T47D (cell line): ENCODE data around the gene CFAP298.
A peak's percentile ranks its signal among the peaks of the same experiment; 100 is the strongest.
"Not testable (repeated sequence)": the region's sequence is repeated elsewhere in the genome, so short reads cannot be mapped to it uniquely, and the experiment has no call there.

ENCODE experiments used
- DNase-seq, 2 experiments: peaks; one replicate each; pipeline versions ENCODE4 v3.0.0 to v3.0.0-alpha.2; 2011 to 2012; ENCODE audit warnings: low read depth in 1 of 2, low spot score in 1 of 2
- JUND ChIP-seq: IDR thresholded peaks from 2 replicates; pipeline ENCODE4 v1.6.1; 2012; ENCODE audit warnings: low read depth
- in situ Hi-C: cut with HindIII; loops from 2 replicates; pipeline ENCODE4 v1.10.0; 2016; ENCODE audit warnings: low sequenced_read_pairs, low pct_unique_long_range_greater_than_20kb

The CFAP298 gene

DNA sequence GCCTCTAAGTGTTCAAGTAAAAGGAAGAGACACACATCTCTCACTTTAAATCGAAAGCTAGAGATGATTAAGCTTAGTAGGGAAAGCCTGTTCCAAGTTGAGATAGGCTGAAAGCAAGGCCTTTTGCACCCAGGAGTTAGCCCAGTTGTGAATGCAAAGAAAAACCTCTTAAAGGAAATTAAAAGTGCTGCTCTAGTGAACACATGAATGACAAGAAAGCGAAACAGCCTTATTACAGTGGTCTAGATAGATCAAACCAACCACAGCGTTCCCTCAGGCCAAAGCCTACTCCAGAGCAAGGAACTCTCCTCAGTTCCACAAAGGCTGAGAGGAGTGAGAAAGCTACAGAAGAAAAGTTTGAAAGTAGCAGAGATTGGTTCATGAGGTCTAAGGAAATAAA is 41.7 kb downstream of the CFAP298 start:
- in situ Hi-C loops: no loop called here
- no peak for TF ChIP-seq JUND
- no peak for DNase-seq

DNA sequence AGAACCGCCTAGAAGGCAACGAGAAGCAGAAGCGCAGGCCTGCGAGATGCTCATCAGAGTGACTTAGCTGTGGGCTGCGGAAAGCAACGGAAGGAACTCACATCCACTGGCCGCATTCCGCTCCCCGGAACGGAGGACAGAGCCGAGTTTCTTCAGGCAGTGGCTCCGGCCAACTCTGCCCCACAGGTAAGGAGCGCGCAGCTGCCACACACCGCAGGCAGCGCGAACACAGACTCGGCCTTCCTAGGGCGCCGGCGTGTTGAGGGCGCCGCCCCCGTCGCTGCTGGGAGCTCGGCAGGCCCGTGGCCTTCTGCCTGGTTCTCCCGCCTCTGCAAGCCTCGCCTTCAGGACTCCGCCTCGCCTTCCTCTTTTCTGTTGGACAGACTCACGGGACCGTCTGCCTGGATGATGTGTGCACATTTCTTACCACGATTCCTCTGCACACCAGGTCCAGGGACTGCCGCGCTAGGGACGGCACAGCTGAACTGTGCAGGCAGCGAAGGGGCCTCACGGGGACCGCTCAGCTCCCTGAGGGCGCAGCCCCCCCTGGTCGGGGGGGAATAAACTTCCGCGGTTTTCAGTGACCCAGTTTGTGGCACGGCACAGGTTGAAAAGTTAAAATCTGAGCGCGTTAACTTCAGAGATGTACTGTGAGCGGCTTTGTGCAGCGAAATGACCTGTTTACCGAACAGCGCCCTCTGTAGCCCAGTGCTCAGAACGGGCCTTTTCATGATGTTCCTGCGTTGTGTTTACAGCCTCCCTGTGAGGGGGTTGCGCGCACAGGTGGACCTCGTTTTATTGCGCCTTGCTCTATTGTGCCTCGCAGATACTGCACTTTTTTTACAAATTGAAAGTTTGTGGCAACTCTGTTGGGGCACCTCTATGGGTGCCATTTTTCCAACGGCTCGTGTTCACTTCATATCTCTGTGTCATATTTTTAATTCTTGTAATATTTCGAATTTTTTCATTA is 42.6 kb downstream of the CFAP298 start:
- in situ Hi-C loops: no loop called here
- DNase-seq: peak; percentile 60 to 85

DNA sequence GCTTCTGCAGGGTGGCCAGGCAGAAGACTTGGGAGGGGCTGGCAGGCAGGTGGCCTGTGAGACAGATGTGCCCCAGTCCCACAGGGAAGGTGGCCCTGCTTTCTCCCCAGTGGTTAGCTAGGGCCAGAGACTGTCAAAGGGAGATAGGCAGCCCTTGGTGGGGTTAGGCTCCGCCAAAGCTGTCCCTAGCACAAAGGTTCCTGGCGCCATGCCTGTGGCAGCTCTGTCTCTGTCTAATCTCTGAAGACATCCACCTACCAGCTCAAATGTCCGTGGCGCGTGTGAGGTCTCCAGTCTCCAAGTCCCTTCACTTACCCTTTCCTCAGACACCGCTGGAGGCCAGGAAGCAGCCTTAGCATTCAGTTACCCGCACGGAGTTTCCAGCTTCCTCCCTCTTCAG is 44.6 kb downstream of the CFAP298 start:
- no peak for DNase-seq
- in situ Hi-C loops: no loop called here
- no peak for TF ChIP-seq JUND

More for the DNA sequence above, 42.6 kb downstream of the CFAP298 start:
- no peak for TF ChIP-seq JUND

DNA sequence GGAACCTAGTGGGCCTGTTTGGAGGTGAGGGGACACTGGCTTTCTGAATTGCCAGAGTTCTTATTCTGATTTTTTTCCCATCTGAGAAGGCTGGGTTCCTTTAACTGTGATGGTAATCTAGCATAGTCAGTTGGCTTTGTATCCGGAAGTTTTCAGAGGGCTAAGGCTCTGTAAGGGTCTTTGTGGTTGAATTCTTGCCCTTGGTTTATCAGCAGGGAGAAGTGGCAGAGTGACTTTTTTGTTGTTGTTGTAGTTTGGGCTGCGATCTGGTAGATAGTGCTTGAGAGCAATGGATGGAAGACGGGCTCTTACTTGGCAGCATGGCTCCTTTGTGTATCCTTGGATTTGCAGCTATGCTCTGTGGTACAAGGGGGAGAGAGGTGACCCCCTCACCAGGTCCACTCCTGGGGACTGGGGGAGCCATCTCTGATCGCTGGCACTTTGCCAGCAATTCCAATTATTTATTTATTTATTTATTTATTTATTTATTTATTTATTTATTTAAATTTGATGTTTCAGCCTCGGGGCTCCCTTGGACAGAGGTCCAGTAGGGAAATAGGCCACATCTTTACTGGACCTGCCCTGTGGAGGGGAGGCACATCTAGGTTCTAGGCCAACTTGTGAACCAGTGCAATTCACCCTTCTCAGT is 45.3 kb downstream of the CFAP298 start:
- DNase-seq: no peak

DNA sequence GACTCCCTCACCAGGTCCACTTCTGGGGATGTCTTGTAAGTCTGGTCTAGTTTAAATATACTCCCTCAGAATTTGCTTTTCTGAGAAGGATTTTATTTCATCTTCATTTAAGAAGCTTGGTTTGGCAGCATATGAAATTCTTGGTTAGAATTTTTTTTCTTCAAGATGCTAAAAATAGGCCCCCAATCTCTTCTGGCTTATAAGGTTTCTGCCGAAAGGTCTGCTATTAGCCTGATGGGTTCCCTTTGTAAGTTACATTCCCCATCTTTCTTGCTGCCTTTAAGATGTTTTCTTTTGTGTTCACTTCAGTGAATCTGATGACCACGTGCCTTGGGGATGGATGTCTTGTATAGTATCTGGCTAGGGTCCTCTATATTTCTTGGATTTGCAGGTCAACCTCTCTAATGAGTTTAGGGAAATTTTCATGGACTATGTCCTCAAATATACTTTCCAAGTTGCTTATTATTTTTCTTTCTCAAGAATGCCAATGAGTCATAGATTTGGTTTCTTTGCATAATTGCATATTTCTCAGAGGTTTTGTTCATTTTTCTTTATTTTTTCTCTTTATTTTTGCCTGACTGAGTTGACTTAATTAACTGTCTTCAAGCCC is 46.2 kb downstream of the CFAP298 start:
- in situ Hi-C loops: no loop called here
- TF ChIP-seq JUND: no peak
- DNase-seq: no peak

More for the DNA sequence above, 45.3 kb downstream of the CFAP298 start:
- no peak for TF ChIP-seq JUND
- in situ Hi-C loops: no loop called here

DNA sequence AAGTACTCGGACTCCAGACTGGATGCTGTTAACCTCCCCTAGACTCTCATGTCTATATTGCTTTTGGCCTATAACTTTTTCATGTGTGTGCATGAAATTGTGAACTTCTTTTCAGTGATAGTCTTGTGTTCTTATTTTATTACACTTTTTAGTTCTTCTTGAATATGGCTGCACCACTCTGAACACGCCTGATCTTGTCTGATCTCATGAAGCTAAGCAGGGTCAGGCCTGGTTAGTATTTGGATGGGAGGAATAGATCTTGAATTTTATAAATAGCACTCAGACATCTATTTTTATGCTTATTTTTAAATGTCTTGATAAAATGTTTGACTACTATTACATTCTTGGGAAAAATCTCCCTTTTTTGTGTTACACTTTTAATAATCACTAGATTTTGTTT is 49.3 kb downstream of the CFAP298 start:
- no peak for DNase-seq
- TF ChIP-seq JUND: no peak
- in situ Hi-C loops: no loop called here

DNA sequence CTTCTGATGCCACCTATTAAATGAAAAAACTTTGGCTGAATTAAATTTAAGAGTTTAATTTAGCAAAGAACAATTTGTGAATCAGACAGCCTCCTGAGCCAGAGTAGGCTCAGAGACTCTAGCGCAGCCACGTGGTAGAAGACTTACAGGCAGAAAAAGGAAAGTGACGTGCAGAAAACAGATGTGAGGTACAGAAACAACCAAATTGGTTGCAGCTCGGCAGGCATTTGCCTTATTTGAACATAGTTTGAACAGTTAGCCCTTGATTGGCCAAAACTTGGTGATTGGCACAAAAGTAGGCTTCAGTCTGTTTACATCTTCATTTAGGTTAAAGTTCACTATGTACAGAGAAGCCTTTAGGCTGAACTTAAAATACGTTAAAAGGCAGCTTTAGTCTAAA is 49.8 kb downstream of the CFAP298 start:
- DNase-seq: peak in 1 of 2 experiments; percentile 61
- in situ Hi-C loops: no loop called here
- no peak for TF ChIP-seq JUND

DNA sequence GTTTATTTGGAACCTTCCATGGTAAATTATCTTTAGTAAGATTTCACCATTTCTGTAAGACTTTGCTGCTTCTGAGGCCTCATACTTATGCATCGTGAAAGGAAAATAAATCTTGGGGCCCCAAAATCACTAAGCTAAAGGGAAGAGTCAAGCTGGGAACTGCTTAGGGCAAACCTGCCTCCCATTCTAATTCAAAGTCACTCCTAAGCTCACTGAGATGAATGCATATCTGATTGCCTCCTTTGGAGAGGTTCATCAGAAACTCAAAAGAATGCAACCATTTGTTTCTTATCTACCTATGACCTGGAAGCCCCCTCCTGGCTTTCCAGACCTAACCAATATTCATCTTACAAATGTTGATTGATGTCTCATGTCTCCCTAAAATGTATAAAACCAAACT is 50.7 kb downstream of the CFAP298 start:
- in situ Hi-C loops: not testable (repeated sequence)

DNA sequence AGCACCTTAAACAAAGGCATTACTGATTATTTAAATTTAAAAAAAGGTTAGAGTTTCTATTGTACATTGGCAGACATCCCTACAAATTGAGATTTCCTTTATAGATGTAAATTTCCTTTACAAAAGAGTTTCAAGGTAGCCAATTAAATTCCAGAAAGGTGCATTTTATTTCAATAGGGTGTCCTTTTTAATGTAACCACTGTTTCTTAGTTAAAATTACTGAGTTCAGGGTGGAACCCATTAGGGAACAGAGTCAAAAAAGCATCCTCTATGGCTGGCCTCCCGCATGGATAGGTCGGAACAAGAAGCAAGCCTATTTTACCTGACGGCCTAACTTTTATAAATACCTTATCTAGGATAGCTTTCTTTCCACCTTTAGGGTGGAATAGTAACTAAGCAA is 51.3 kb downstream of the CFAP298 start:
- no peak for DNase-seq
- in situ Hi-C loops: no loop called here
- TF ChIP-seq JUND: no peak

More for the DNA sequence above, 50.7 kb downstream of the CFAP298 start:
- DNase-seq: not testable (repeated sequence)

DNA sequence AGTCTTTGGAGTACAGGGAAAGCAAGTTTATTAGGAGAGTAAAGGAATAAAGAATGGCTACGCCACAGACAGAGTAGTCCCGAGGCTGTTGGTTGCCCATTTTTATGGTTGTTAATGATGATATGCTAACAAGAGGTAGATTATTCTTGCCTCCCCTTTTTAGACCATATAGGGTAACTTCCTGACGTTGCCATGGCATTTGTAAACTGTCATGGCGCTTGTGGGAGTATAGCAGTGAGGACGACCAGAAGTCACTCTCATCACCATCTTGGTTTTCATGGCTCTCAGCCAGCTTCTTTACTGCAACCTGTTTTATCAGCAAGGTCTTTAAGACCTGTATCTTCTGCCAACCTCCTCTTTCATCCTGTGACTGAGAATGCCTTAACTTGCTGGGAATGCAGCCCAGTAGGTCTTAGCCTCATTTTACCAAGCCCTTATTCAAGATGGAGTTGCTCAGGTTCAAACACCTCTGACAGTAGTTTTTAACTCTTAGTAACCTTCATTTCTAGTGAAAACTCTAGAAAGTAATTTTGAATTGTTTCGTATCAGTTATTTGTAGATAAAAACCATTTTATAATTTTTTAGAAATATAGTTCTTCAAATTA is 53.1 kb downstream of the CFAP298 start:
- in situ Hi-C loops: no loop called here

DNA sequence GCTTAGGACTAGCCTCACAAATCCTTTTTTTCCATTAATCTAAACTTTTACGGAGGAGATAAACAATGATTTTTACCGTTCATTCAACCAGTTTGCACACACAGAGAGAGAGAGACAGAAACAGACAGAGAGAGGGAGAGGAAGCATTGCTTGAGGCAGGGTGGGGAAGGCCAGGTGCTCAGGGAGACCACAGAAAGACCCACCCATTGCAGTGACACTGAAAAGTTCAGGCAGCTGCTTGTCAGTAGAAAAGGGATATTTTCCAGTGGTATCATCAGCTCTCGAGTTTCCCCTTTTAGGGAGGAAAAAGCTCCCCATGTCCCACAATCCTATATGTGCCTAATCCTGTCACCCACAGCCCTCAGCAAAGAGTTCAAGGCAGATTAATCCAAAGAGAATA is 54.1 kb downstream of the CFAP298 start:
- DNase-seq: no peak
- in situ Hi-C loops: no loop called here
- TF ChIP-seq JUND: no peak

More for the DNA sequence above, 53.1 kb downstream of the CFAP298 start:
- DNase-seq: no peak
- TF ChIP-seq JUND: no peak

DNA sequence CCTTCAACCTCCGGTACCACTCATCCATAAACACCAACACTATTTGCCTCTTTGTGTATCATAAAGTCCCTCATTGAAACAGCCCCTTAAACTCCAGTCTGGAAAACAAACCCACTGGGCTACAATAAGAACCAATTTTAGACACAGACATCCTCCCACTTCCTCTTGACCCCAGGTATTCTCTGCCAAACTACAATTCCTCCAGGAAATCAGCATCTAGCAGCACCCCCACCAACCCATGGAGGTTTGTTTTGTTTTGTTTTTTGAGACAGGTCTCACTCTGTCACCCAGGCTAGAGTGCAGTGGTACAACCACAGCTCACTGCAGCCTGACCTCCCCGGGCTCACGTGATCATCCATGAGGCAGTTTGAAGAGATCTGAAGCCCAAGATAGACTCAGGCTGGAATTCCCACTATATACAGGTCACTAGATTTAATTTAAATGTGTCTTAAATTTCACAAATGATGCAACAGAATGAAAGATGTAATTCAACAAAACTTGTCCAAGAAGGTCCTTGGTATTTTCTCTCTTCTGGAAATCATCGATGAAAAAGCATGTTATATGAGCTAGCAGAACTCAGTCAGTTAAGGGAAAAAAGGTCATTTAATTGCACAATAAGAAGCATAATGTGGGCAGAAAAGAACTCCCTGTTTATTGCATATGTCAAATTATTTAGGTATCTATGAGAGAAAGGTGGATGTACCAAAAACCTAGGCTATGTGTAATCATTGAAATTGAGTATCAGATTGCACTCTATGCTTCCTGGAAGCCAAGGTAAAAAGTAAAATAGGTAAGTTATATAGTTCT is 57.1 kb downstream of the CFAP298 start:
- DNase-seq: no peak
- no peak for TF ChIP-seq JUND
- in situ Hi-C loops: no loop called here
